Raji (cell line): Measurements from ENCODE around the gene FBN1.

Experiments
- POLR2A ChIP-seq: IDR thresholded peaks from 2 replicates; pipeline ENCODE4 v1.6.1; 2011; ENCODE audit warnings: low read depth, low read length, control low read depth; ENCODE audit not compliant: insufficient read depth

FBN1 gene

DNA sequence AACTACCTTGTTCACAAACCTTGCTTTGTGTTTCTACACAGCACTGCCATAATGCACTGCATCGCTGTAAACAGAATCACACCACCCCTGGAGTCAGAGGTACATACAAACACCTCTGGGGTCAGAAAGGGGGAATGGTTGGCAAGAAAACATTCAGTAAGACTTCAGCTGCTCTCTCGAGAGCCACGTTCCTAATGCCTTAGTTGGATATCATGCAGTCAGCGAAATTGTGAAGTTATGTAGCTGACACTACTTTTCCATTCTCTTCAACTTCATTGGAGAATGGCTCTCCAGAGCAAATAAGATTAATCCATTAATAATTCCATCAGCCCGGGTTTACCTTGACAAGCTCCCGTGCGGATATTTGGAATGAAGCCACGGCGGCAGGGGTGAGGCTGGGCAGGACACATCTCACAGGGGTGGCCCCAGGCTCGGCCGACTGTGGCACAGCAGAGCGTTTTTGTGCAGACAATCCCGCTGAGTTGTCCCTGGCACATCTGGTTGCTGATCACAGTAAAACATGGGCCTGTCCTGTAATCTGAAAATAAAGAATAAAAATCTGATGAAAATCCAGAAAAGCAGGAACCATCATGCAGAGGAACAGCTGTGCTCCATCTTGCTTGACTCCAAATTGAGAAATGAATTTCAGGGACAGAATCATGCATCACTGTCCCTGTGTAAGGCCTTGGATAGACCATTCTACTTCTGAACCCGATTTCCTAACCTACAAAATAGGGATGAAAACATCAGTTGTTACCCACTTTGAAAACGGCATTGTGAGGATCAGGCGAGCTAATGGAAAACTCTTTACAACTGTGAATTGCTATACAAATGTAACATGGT, 108.0 kb downstream of the FBN1 start:
- TF ChIP-seq POLR2A, result no peak

DNA sequence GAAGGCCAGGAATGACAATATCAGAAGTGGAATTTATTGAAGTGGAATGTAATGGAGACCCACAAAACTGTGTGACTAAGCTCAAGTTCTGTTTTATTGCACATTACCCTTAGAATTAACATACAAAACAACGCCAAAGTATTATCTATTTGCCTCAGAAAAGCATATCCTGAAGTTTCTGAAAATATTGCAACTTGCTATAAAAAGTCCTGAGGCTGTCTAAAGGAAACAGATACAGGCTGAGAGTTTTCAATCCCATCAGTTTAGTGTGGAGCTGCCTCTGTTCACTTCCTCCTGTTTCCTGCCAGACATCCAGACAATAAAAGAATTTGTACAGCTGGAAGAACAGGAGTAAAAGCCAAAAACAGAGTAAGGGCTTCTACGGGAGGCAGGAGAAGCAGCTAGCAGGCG, 108.8 kb downstream of the FBN1 start:
- no peak for TF ChIP-seq POLR2A

DNA sequence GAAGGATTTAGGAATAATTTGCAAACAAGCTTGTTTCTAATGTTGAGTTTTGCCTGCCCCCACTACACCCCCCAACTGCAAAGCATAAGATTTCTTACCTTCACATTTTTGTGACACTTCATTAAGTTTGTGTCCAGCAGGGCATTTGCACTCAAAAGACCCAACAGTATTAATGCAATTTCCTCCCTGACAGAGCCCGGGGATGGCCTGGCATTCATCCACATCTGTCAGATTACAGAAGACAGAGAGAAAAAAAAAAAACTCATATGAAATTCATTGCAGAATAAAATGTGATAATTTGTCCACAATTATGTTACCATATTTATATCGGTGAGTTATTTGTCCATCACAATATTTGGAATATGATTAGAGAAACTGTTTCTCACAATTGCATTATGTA, 111.5 kb downstream of the FBN1 start:
- TF ChIP-seq POLR2A, result no peak

DNA sequence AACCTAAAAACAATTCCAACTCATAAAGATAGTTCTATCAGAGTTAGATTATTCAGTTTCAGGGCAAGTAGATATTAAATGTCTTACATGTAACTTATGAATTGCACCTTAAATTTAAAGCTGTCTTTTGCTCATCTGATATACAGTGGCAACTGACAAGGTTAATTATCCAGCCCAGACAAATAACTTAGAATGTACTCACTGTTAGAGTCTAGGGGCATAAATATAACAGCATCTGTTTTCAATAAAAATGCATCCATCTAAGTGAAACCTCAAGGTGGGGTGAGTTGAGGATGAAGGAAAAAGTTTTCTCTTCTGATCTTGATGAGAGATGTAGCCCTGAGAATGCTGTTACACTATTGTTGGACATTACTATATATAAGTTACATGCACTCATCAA, 112.6 kb downstream of the FBN1 start:
- TF ChIP-seq POLR2A, result no peak

DNA sequence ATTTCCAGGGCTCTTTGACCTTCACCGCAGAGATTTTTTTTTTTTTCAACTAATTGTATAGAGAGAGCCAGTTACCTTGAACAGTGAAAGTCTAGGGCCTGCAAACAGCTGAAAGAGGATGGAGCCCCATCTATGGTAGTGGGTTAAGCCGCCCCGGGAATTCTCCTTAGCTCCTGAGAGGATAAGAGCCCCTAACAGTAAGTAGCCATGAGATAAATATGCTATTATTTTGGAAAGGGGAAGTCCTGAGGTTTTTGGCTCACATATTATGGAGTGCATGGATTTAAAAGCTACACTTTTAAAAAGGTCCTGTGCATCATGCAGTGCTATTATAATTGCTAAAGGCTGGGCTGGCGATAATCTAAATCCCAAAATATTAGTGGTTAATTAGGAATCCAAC, 115.0 kb downstream of the FBN1 start:
- TF ChIP-seq POLR2A, result no peak

DNA sequence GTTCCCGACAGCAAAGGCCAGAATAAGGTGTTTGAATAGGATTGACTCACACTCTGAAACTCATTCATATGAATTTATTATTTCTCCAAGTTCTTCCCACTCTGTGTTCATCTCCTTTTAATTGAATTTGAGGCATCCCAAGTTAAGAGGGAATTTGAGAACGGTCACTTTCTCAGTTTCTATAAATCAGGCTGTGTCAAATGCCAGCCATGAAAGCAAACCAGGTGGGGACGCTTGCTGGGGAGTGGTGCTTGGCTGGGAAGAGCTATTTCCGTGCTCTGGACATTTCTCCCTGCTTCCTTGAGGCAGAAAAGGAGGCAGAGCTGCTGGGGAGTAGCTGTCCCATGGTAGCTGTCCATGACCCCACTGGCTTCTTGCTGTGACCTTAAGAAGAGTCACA, 116.6 kb downstream of the FBN1 start:
- TF ChIP-seq POLR2A, result no peak

DNA sequence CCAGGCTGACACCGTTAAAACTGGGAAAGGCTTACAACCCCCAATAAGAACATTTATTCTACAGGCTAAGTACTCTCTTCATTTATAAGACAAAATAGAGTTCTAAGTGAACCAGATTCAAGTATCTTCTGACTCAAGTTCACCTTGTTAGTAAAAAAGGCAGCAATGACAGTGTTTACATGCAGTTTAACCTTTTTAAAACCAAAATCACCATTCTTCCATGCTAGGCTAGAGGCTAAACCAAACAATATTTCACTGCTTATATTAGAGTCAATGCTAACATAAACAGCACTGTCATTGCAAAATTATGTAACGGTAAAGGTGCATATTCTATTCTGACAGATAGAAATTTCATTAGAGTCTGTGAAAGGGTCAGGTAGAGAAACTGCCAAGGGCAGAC, 118.0 kb downstream of the FBN1 start:
- no peak for TF ChIP-seq POLR2A

DNA sequence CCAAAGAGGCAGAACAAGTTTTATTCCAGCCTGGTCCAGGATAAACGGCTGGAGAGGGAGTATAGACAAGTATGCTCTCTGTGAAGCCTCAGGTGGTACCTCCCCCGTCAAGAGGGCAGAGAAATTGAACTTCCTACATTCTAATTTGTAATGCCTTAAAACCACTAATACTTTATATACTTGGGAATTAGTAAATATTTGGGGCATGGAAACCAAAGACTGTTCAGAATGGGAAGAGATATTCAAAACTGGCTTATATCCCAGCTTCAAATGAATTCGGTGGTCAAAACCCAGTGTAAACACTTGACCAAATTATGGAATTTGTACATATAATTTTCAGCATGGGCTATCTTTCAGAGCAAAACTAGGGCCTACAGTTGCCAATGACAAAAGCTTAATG, 122.6 kb downstream of the FBN1 start:
- TF ChIP-seq POLR2A, result no peak

DNA sequence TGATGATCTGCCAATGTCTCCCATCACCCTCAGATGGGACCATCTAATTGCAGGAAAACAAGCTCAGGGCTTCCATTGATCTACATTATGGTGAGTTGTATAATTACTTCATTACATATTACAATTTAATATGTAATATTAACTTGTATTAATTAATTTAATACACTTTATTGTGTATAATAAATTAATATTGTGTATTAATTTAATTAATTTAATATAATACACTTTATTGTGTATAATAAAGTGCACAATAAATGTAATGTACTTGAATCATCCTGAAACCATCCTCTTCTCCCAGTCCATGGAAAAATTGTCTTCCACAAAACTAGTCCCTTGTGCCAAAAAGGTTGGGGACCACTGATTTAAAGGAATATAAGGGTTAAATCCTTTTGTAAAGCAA, 123.4 kb downstream of the FBN1 start:
- TF ChIP-seq POLR2A, result no peak

DNA sequence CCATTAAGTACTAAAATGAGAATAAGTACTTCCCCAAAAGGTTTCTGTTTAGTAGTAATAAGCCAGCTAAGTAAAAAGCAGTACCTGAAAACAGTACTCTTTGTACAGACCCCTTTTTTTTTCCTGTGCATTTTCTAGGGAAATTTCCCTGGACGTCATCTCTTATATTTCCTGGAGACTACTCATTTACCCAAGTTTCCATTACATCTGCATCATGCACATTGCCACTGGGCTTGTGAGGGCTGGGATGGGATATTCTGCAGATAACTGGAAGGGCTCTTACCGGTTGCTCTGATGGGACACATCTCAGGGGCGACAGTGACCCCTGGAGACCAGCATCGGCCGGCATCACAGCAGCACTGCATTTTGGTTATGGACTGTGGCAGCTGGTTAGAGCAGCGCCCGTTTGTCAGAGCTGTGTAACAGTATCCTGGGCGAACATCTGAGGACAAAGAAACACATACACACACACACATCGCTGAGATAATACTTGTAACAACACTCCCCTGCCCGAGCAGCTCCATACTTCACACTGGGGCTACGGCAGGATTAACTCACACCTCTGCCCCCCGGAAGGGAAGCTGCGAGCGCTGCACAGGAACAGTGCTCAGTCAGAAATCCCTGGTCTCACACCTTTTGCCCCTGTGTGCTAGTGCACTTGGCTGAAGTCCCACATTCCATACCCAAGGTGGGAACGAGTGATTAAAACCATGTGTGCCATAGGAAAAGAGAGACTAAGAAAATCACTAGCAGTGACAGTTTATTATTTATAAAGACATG, 124.9 kb downstream of the FBN1 start:
- TF ChIP-seq POLR2A, result no peak

DNA sequence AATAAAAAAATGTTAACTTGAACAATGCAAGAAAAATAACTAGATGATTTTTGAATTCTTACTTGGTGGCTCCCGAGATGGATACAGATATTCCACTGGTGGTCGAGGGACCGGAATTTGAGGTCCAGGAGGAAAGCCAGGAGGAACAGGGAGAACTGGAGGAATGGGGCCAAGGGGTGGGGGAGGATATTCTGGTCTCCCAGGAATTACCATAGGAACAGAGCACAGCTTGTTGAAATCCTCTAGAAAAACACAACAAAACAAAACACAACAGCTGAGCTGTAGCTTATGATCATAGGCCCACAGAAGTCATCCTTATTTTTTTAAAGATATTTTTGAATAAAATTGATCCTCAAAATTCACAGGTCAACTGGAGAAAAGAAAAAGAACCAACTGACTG, 129.4 kb downstream of the FBN1 start:
- TF ChIP-seq POLR2A, result no peak

DNA sequence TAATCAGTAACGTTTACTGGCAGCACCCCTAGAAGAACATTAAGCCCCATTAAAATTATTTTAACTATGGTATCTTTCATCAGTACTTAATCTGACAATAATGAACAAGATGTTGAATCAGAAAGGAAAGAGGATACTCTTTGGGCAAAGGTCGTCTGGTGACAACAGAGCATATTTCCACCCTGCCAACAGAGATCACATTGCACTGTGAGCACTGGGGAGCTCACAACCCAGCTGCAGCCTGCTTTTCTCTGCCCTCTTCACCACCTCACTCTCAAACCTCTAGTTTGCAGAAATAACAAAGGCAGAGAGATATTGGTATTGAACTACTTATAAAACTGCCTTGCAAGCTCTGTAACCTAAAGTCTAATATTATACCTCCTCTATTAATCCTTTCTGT, 130.0 kb downstream of the FBN1 start:
- no peak for TF ChIP-seq POLR2A

DNA sequence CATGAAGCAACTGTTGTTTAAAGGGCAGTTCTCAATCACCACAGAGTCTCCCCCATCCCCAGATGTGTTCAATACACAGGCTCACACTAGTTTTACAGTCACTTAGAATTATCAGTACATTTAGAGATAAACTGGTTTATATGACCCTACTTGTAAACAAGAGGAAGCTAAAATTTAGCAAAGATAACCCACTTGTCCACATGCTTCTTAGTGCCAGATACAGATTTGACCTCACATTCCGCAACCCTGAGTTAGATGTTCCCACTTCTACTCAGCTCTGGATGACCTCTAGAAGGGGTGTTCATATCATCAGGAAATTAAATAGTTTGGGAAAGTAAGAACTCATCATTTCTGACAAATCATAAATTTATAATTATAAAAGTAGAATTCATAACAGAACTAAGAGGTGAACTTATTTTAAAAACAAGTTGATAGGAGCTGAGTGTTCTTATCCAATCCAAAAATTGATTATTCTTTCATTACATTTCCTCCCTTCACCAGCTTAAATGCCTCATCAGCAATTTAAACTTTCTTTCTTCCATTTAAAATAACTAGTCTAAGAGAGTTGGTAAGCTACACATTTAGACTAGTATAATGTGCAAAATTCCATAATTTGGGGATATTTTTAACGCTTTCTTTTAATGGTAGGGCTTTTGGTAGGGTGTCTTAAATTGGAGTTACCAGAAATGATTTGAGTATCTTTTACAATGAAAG, 131.2 kb downstream of the FBN1 start:
- no peak for TF ChIP-seq POLR2A

DNA sequence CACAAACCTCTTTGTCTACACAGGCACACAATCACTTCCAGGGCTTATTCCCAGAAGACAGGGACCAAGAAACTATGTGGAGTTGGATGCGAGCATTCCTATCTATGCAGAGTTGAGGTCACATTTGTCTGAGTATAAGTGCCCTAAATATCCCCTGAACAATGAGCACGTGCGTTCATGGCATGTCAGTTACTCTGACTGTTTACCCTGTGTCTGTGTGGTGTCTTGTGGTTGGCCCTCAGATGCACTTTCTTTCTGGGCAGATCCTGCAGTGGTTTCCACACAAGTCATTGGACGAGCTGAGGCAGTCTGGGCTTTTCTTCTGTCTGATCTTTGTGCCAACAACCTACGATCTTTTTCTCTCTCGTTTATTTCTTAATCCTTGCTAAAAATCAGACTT, 134.5 kb downstream of the FBN1 start:
- TF ChIP-seq POLR2A, result no peak

DNA sequence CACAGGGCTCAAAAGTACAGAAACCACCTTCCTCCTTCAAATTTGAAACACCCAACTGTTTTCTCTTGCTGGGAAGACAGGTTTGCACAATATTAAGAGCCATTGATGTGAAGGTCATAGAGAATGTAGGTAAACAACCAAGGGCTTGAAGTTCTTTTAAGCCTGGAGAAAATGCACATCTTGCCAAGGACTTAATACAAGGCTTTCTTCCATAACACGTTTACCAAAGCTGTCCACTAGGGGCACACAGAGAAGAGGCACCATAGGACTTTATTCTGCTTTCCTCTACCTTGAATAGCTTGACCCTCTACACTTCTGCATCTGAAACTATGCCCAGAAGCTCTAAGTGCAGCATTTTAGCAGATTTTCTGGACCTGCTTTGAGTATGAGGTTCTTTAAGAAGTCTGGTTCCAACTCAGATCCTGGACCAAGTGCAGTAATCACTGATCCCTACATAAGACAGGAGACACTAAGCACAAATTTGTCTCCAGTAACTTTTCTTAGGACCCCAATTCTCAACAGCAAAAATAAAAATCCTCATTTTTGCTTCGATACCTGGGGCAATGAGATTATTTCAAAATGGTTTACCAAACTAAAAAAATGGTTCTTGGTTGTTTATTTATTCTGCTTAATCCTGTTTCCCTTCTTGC, 138.0 kb downstream of the FBN1 start:
- TF ChIP-seq POLR2A, result no peak
